Nephron progenitor cell (in vitro differentiated cells): ENCODE results near the gene MXRA5.
A peak's percentile ranks its signal among the peaks of the same experiment; 100 is the strongest.

ENCODE experiments used
- DNase-seq: peaks from one replicate; pipeline ENCODE4 v3.0.0; 2021
- H3K27ac Mint-ChIP-seq: 2 replicates; pipeline ENCODE4 v1.8.0; 2021; ENCODE audit warnings: mild to moderate bottlenecking, moderate library complexity, mixed read lengths
- H3K27me3 Mint-ChIP-seq: 2 replicates; pipeline ENCODE4 v1.8.0; 2021; ENCODE audit warnings: mild to moderate bottlenecking, low read depth, mixed read lengths; ENCODE audit not compliant: poor library complexity
- H3K36me3 Mint-ChIP-seq: 2 replicates; pipeline ENCODE4 v1.8.0; 2021; ENCODE audit warnings: low read depth, mixed read lengths
- H3K4me1 Mint-ChIP-seq: 2 replicates; pipeline ENCODE4 v1.8.0; 2021; ENCODE audit warnings: mixed read lengths
- H3K4me3 Mint-ChIP-seq: 2 replicates; pipeline ENCODE4 v1.8.0; 2021; ENCODE audit warnings: mild to moderate bottlenecking, moderate library complexity, mixed read lengths
- H3K9me3 Mint-ChIP-seq: 2 replicates; pipeline ENCODE4 v1.8.0; 2021; ENCODE audit warnings: mild to moderate bottlenecking, moderate library complexity, mixed read lengths
- CTCF ChIP-seq: fragments of 200-600 bp; sonication (generic); IDR thresholded peaks from 2 replicates; pipeline ENCODE4 v1.5.0; 2021; ENCODE audit warnings: antibody characterized with exemption

The MXRA5 gene

GRCh38 chrX:3346501-3347259 lies at the start of gene MXRA5:
MXRA5 (minus strand) TSS chrX:3346652; CDS start chrX:3343833, 2,819 bp downstream.
- peak within 1 kb of the TSS; percentile 77 for H3K27ac Mint-ChIP-seq
- DNase-seq = peak; percentile 80
- no peak for TF ChIP-seq CTCF

GRCh38 chrX:3393581-3394111 lies 47.2 kb upstream of the MXRA5 start:
- Mint-ChIP-seq H3K36me3 (no peaks in the 10 kb centered on the region), H3K27me3 (peaks cover 13% of the 10 kb centered on the region), H3K27ac (no peak overlapping the region), H3K4me3 (no peak overlapping the region), H3K4me1 (no peaks in the 10 kb centered on the region), H3K9me3 (no peaks in the 10 kb centered on the region)
- TF ChIP-seq CTCF = no peak
- DNase-seq = no peak

More at GRCh38 chrX:3346501-3347259, at the start of gene MXRA5:
- Mint-ChIP-seq H3K27me3 (peaks cover 73% of the 10 kb centered on the region), H3K4me1 (peaks cover 29% of the 10 kb centered on the region), H3K4me3 (peak within 1 kb of the TSS; percentile 94), H3K9me3 (peaks cover 21% of the 10 kb centered on the region), H3K36me3 (peaks cover 28% of the 10 kb centered on the region)

DNA sequence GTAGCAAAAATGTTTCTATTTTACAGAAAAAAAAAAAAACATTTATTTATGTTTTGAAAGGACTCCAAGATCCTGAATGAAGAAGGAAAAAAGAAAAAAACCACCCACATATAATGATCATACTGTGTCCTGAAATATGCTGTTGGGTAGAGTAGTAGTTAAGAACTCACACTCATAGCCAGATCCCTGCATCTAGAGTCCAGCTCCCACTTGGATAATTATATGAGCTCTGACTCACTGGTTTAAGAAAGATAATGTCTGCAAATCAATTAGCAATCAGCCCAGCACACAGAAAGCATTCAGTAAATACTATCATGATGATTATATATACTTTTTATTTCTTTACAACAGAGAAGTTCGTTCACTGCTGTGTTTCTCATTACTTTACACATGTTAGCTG lies 46.7 kb upstream of the MXRA5 start:
- Mint-ChIP-seq H3K4me3 (no peak overlapping the region), H3K27ac (no peak overlapping the region), H3K4me1 (no peaks in the 10 kb centered on the region), H3K36me3 (no peaks in the 10 kb centered on the region), H3K27me3 (peaks cover 13% of the 10 kb centered on the region), H3K9me3 (no peaks in the 10 kb centered on the region)
- no peak for TF ChIP-seq CTCF
- no peak for DNase-seq

DNA sequence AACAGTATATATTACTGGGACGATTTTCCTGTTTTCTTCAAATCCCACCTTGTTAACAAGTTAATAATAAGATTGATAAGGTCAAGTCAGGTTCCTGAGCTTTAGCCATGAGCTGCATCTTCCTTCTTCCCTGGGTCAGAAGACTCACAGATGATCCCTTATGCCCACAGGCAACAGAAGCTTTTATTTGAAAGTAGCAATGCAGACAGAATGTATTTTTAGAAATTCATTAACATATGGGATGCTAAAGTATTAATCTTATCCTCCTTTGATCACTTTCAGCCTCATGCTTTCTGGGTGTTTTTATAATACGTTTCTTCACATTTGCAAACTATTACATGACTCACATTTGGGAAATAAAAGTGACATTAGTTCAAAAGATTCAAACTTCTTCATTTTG lies 42.0 kb upstream of the MXRA5 start:
- no peaks in the 10 kb centered on the region for H3K4me1 Mint-ChIP-seq
- H3K27me3 Mint-ChIP-seq = peaks cover 8% of the 10 kb centered on the region
- H3K36me3 Mint-ChIP-seq = no peaks in the 10 kb centered on the region
- no peak overlapping the region for H3K4me3 Mint-ChIP-seq
- TF ChIP-seq CTCF = no peak
- no peak for DNase-seq
- H3K9me3 Mint-ChIP-seq = no peaks in the 10 kb centered on the region
- no peak overlapping the region for H3K27ac Mint-ChIP-seq

GRCh38 chrX:3384327-3384726 lies 37.9 kb upstream of the MXRA5 start:
- H3K27ac Mint-ChIP-seq = no peak overlapping the region
- H3K27me3 Mint-ChIP-seq = peaks cover 3% of the 10 kb centered on the region
- TF ChIP-seq CTCF = no peak
- no peak overlapping the region for H3K4me3 Mint-ChIP-seq
- no peaks in the 10 kb centered on the region for H3K36me3 Mint-ChIP-seq
- DNase-seq = no peak
- no peaks in the 10 kb centered on the region for H3K4me1 Mint-ChIP-seq
- no peaks in the 10 kb centered on the region for H3K9me3 Mint-ChIP-seq

- Mint-ChIP-seq H3K4me3 (no peak overlapping the region), H3K9me3 (peaks cover 4% of the 10 kb centered on the region)
These were observed 34.2 kb upstream of the MXRA5 start for GRCh38 chrX:3380603-3381002.

More at GRCh38 chrX:3380603-3381002, 34.2 kb upstream of the MXRA5 start:
- TF ChIP-seq CTCF = no peak
- Mint-ChIP-seq H3K27me3 (peaks cover 3% of the 10 kb centered on the region), H3K4me1 (no peaks in the 10 kb centered on the region), H3K27ac (no peak overlapping the region), H3K36me3 (no peaks in the 10 kb centered on the region)
- no peak for DNase-seq
